ENCODE results near the gene PAK1IP1. TPM values are rescaled to one million over a fixed set of nuclear protein-coding genes. Genes with fewer than 3 reads are reported as not detected.

PAK1IP1 gene
- total RNA-seq, 6 experiments from 2014 or later = 18.2 to 23.1 (median 19.4) TPM

GRCh38 chr6:10721850-10722569, 27.2 kb downstream of the PAK1IP1 start:
- Mint-ChIP-seq H3K4me1 (ENCODE audit: low read depth) (peaks cover 38% of the 10 kb centered on the region), H3K36me3 (ENCODE audit: low read depth) (peaks cover 26% of the 10 kb centered on the region), H3K4me3 (peak overlapping the region; percentile 97), H3K27ac (peak overlapping the region; percentile 97), H3K27me3 (ENCODE audit: insufficient read depth) (peaks cover 2% of the 10 kb centered on the region), H3K9me3 (peaks cover 15% of the 10 kb centered on the region; the same call in 1 of the 2 replicates)
- TF ChIP-seq, protein P1, sequence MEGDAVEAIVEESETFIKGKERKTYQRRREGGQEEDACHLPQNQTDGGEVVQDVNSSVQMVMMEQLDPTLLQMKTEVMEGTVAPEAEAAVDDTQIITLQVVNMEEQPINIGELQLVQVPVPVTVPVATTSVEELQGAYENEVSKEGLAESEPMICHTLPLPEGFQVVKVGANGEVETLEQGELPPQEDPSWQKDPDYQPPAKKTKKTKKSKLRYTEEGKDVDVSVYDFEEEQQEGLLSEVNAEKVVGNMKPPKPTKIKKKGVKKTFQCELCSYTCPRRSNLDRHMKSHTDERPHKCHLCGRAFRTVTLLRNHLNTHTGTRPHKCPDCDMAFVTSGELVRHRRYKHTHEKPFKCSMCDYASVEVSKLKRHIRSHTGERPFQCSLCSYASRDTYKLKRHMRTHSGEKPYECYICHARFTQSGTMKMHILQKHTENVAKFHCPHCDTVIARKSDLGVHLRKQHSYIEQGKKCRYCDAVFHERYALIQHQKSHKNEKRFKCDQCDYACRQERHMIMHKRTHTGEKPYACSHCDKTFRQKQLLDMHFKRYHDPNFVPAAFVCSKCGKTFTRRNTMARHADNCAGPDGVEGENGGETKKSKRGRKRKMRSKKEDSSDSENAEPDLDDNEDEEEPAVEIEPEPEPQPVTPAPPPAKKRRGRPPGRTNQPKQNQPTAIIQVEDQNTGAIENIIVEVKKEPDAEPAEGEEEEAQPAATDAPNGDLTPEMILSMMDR (IDR thresholded peaks at IDR 0.05) = no peak
- no peak for DNase-seq

DNA sequence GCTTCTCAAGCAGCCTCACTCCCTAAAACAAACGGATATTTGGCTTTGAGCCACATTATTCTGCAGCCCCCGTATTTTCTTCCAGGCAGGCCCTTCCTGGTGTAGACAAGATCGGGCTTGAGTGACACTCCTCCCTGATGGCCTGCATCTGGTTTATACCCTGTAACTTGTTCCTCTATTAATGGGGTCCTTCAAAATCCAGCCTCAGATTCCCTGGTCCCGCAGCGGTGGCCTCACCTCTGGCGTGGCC, 27.7 kb downstream of the PAK1IP1 start:
- DNase-seq = no peak

DNA sequence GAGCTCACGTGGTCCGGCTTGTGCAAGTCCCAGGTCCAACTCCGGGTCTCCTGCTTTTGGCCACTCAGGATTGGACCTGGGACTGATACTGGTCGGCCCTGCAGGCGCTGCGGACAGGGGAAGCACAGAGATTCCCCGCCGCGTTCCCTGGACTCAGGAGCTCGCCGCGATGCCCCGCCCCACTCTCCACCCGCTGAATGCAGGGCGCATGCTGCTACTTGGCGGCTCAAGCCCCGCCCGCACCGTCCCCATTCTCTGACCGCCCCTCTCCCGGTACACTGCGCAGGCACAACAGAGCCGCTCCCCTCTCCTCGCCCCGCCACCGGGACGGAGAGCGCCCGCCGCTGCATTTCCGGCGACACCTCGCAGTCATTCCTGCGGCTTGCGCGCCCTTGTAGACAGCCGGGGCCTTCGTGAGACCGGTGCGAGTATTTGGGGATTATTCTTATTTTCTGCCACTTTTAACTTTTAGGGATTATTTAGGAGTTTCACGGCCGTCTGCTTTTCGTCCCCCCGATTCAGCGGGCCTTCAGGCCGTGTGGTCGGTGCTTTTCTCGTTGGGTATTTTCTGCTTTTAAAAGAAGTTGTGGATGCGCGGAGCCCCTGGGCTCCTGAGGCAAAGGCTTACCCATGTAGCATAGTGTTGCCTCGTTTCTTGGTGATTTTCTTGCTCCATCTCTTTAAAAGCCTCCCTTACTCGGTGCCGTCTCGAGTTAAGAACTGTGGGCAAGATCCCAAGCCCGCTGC, 28.2 kb downstream of the PAK1IP1 start, which contains the start of gene TMEM14C:
TSS of gene TMEM14C (plus strand) at position 251 of the 747 bp plus-strand sequence. CDS start 1,544 bp downstream, outside the sequence.
- Mint-ChIP-seq H3K36me3 (ENCODE audit: low read depth) (peaks cover 32% of the 10 kb centered on the region), H3K4me1 (ENCODE audit: low read depth) (peaks cover 38% of the 10 kb centered on the region), H3K9me3 (peaks cover 15% of the 10 kb centered on the region; the same call in 1 of the 2 replicates), H3K4me3 (peak within 1 kb of the TSS; percentile 97), H3K27me3 (ENCODE audit: insufficient read depth) (peaks cover 2% of the 10 kb centered on the region), H3K27ac (peak within 1 kb of the TSS; percentile 97)
- TF ChIP-seq, protein P1 (IDR thresholded peaks at IDR 0.05) = no peak
- peak; percentile 99 for DNase-seq

More for the DNA sequence above, 27.7 kb downstream of the PAK1IP1 start:
- TF ChIP-seq, protein P1 (IDR thresholded peaks at IDR 0.05) = no peak
- Mint-ChIP-seq H3K27me3 (ENCODE audit: insufficient read depth) (peaks cover 2% of the 10 kb centered on the region), H3K4me1 (ENCODE audit: low read depth) (peaks cover 38% of the 10 kb centered on the region), H3K27ac (peak overlapping the region; percentile 97), H3K9me3 (peaks cover 15% of the 10 kb centered on the region; the same call in 1 of the 2 replicates), H3K36me3 (ENCODE audit: low read depth) (peaks cover 29% of the 10 kb centered on the region), H3K4me3 (peak overlapping the region; percentile 97)

DNA sequence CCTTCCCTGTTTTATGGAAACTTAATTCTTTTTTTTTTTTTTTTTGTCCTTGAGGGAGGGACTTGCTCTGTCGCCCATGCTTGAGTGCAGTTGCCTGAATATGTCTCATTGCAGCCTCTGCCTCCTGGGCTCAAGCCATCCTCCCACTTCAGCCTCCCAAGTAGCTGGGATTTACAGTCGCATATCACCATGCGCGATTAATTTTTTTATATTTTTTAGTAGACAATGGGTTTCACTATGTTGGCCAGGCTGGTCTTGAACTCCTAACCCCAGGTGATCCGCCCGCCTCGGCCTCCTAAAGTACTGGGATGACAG, 28.8 kb downstream of the PAK1IP1 start:
- Mint-ChIP-seq H3K4me1 (ENCODE audit: low read depth) (peaks cover 38% of the 10 kb centered on the region), H3K4me3 (peak overlapping the region; percentile 97), H3K27ac (peak overlapping the region; percentile 97), H3K36me3 (ENCODE audit: low read depth) (peaks cover 33% of the 10 kb centered on the region), H3K27me3 (ENCODE audit: insufficient read depth) (peaks cover 2% of the 10 kb centered on the region), H3K9me3 (peaks cover 10% of the 10 kb centered on the region; the same call in 1 of the 2 replicates)
- no peak for DNase-seq
- TF ChIP-seq, protein P1 (IDR thresholded peaks at IDR 0.05) = no peak

DNA sequence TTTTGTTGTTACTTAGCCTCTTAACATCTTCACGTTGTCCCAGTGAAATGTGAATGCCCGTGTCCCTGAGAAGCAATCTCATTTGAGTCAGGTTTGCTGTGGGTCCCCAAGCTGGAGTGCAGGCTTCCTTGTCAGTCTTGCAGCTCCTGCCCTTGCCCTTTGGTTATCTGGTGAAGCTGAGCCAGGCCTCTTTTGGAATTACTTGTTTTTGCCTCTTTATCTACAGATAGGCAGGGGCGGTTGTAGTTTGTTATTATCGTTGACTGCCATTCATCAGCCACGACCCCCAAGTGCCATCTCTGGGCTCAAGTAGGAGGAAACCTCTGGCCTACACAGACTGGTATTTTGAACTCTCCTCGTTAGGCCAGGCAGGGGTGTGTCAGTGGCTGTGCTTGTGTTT, 30.3 kb downstream of the PAK1IP1 start:
- Mint-ChIP-seq H3K27ac (peak overlapping the region; percentile 42), H3K27me3 (ENCODE audit: insufficient read depth) (peaks cover 2% of the 10 kb centered on the region), H3K4me3 (peak overlapping the region; percentile 13; the same call in 1 of the 2 replicates), H3K36me3 (ENCODE audit: low read depth) (peaks cover 25% of the 10 kb centered on the region), H3K4me1 (ENCODE audit: low read depth) (peaks cover 38% of the 10 kb centered on the region), H3K9me3 (no peaks in the 10 kb centered on the region)
- no peak for DNase-seq
- TF ChIP-seq, protein P1 (IDR thresholded peaks at IDR 0.05) = no peak

Measured in HFFc6 (cell line).